ENCODE results near the gene CSRP3. TPM values are rescaled to one million over a fixed set of nuclear protein-coding genes. Genes with fewer than 3 reads are reported as not detected.

Gene CSRP3
- total and polyA plus RNA-seq, 8 donors: 0.15 to 1.7 (median 0.31) TPM; not detected in 5

GRCh38 chr11:19229671-19230070 is 27.9 kb upstream of the CSRP3 start:
- TF ChIP-seq POLR2A (IDR thresholded peaks at IDR 0.05): no peak
- Histone ChIP-seq H3K27me3 (no peaks in the 10 kb centered on the region), H3K9me3 (no peaks in the 10 kb centered on the region), H3K27ac (no peak overlapping the region), H3K4me3 (no peak overlapping the region), H3K4me1 (peaks cover 0 to 6% (median 0%) of the 10 kb centered on the region in 4 donors), H3K36me3 (peaks cover 0 to 19% (median 0%) of the 10 kb centered on the region in 4 donors)
- DNase-seq: no peak
- 83 to 90% (median 87%) methylated on average over 5 of the region's 5 CpGs for WGBS, 5 donors
- intact Hi-C loops (cut with DNase I; ENCODE audit: low total_unique reads): no loop called here

GRCh38 chr11:19228968-19229367 is 27.2 kb upstream of the CSRP3 start:
- TF ChIP-seq, protein P1, sequence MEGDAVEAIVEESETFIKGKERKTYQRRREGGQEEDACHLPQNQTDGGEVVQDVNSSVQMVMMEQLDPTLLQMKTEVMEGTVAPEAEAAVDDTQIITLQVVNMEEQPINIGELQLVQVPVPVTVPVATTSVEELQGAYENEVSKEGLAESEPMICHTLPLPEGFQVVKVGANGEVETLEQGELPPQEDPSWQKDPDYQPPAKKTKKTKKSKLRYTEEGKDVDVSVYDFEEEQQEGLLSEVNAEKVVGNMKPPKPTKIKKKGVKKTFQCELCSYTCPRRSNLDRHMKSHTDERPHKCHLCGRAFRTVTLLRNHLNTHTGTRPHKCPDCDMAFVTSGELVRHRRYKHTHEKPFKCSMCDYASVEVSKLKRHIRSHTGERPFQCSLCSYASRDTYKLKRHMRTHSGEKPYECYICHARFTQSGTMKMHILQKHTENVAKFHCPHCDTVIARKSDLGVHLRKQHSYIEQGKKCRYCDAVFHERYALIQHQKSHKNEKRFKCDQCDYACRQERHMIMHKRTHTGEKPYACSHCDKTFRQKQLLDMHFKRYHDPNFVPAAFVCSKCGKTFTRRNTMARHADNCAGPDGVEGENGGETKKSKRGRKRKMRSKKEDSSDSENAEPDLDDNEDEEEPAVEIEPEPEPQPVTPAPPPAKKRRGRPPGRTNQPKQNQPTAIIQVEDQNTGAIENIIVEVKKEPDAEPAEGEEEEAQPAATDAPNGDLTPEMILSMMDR (IDR thresholded peaks at IDR 0.05): no peak
- TF ChIP-seq EP300 (IDR thresholded peaks at IDR 0.05) (no peak), POLR2AphosphoS5 (IDR thresholded peaks at IDR 0.05) (no peak), POLR2A (IDR thresholded peaks at IDR 0.05) (no peak)
- Histone ChIP-seq H3K36me3 (peaks cover 0 to 19% (median 0%) of the 10 kb centered on the region in 4 donors), H3K27ac (no peak overlapping the region), H3K4me3 (no peak overlapping the region), H3K9me3 (no peaks in the 10 kb centered on the region), H3K4me1 (peaks cover 0 to 6% (median 0%) of the 10 kb centered on the region in 4 donors), H3K27me3 (no peaks in the 10 kb centered on the region)
- intact Hi-C loops (cut with DNase I; ENCODE audit: low total_unique reads): no loop called here
- 66 to 78% (median 73%) methylated on average over 3 of the region's 3 CpGs for WGBS, 5 donors
- DNase-seq: no peak

DNA sequence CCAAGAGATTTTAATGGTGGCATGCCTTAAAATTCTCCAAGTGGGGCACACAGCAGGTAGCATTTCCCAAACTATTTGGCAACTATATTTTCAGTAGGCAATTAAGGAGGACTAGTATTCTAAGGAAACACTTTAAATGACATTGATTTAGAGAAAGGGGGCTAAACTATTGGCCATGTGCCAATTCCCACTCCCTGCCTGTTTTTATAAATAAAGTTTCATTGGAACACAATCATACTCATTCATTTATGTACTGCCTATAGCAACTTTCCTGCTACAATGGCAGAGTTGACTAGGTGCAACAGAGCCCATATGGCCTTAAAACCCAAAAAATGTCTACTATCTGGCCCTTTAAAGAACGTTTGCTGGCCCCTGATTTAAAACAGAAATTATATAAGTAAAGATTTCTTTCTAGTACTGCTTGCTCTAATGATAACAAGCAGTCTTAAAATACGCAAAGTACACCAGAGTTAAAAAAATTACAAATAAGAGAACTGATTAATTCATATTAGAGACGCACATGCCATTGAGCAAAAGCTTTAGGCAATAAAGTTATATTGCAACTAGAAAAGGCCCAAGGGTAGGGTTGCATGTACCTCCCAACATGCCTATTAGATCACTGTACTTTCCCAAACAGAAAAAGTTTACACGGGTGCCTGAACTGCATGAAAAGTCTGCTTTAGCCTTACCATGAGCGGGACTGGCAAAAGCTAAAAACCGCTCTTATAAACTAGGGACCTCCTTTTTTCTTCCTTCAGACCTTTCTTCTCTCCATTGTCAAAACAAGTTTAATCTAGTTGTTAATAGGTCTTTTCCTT is 24.8 kb upstream of the CSRP3 start:
- 69 to 81% (median 74%) methylated on average over 6 of the region's 6 CpGs for WGBS, 5 donors
- H3K9me3 ChIP-seq: no peaks in the 10 kb centered on the region

DNA sequence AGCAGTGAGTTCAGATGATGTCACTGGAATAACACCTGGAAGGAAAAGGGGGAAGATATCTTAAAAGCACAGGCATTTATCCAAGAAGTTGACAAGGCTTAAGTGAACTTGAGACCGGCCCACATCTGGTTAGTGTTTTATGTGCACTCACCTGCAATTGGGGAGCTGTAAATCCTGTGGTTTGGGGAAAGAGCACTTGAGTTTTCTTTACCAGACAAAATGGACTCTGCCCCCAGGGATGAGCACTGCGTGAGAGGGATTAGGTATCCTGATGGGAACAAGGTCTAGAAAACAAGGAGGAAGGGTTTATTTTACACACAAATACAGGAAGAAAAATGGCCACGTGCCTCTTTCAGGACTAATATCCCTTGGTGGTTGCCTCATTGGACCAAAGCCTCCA is 23.8 kb upstream of the CSRP3 start:
- intact Hi-C loops (cut with DNase I; ENCODE audit: low total_unique reads): no loop called here
- Histone ChIP-seq H3K27ac (no peak overlapping the region), H3K27me3 (no peaks in the 10 kb centered on the region), H3K36me3 (peaks cover 0 to 19% (median 0%) of the 10 kb centered on the region in 4 donors), H3K4me3 (no peak overlapping the region), H3K9me3 (no peaks in the 10 kb centered on the region), H3K4me1 (peaks cover 0 to 10% (median 7%) of the 10 kb centered on the region in 4 donors)
- DNase-seq: no peak
- 90 to 97% (median 94%) methylated on average over 3 of the region's 3 CpGs for WGBS, 5 donors
- TF ChIP-seq, protein P1 (IDR thresholded peaks at IDR 0.05): no peak
- TF ChIP-seq POLR2A (IDR thresholded peaks at IDR 0.05) (no peak), POLR2AphosphoS5 (IDR thresholded peaks at IDR 0.05) (no peak), EP300 (IDR thresholded peaks at IDR 0.05) (no peak)

More for the DNA sequence above, 24.8 kb upstream of the CSRP3 start:
- Histone ChIP-seq H3K4me3 (no peak overlapping the region), H3K27ac (no peak overlapping the region), H3K36me3 (peaks cover 0 to 19% (median 0%) of the 10 kb centered on the region in 4 donors), H3K4me1 (peaks cover 0 to 7% (median 2%) of the 10 kb centered on the region in 4 donors), H3K27me3 (no peaks in the 10 kb centered on the region)
- intact Hi-C loops (cut with DNase I; ENCODE audit: low total_unique reads): no loop called here
- TF ChIP-seq EP300 (IDR thresholded peaks at IDR 0.05): no peak
- TF ChIP-seq POLR2A (IDR thresholded peaks at IDR 0.05): no peak
- TF ChIP-seq, protein P1 (IDR thresholded peaks at IDR 0.05): no peak
- TF ChIP-seq POLR2AphosphoS5 (IDR thresholded peaks at IDR 0.05): no peak
- DNase-seq: no peak

GRCh38 chr11:19225123-19225522 is 23.3 kb upstream of the CSRP3 start:
- no peak overlapping the region for H3K27ac ChIP-seq
- H3K27me3 ChIP-seq: no peaks in the 10 kb centered on the region
- intact Hi-C loops (cut with DNase I; ENCODE audit: low total_unique reads): no loop called here
- WGBS, 5 donors: 89 to 98% (median 95%) methylated on average over 6 of the region's 6 CpGs
- DNase-seq: no peak
- H3K9me3 ChIP-seq: no peaks in the 10 kb centered on the region
- peaks cover 0 to 10% (median 7%) of the 10 kb centered on the region in 4 donors for H3K4me1 ChIP-seq
- no peak for TF ChIP-seq POLR2AphosphoS5 (IDR thresholded peaks at IDR 0.05)
- TF ChIP-seq, protein P1 (IDR thresholded peaks at IDR 0.05): no peak
- no peak for TF ChIP-seq POLR2A (IDR thresholded peaks at IDR 0.05)
- TF ChIP-seq EP300 (IDR thresholded peaks at IDR 0.05): no peak
- peaks cover 0 to 19% (median 0%) of the 10 kb centered on the region in 4 donors for H3K36me3 ChIP-seq
- no peak overlapping the region for H3K4me3 ChIP-seq

Measured in stomach (tissue), 9 donors.